ENCODE measurements around the gene GRM2.

- TF ChIP-seq CTCF (IDR thresholded peaks at IDR 0.05) (no peak), POLR2A (IDR thresholded peaks at IDR 0.05) (no peak)
These were observed 2.8 kb downstream of the GRM2 start for GRCh38 chr3:51709675-51710074.

All from prostate gland (tissue), 2 donors.